Epithelial cell of esophagus (primary cell): ENCODE results near the gene TTC21A.

Experiments
- DNase-seq: peaks from one replicate; pipeline ENCODE4 v3.0.0; 2010; ENCODE audit warnings: low read depth
- H3K4me3 ChIP-seq: 2 replicates; pipeline ENCODE4 v1.5.1; 2011; ENCODE audit warnings: mild to moderate bottlenecking, low read length, control low read depth
- CTCF ChIP-seq: IDR thresholded peaks from 2 replicates; pipeline ENCODE4 v1.5.1; 2011; ENCODE audit warnings: low read depth, mild to moderate bottlenecking, low read length, control low read depth, inconsistent platforms; ENCODE audit not compliant: insufficient read depth; ENCODE audit errors: missing control alignments

Gene TTC21A

GRCh38 chr3:39067286-39067685, 40.2 kb upstream of the TTC21A start:
- DNase-seq: peak; percentile 84
- no peak overlapping the region for H3K4me3 ChIP-seq
- TF ChIP-seq CTCF: no peak

GRCh38 chr3:39068556-39068955, 38.9 kb upstream of the TTC21A start:
- no peak overlapping the region for H3K4me3 ChIP-seq
- DNase-seq: no peak
- TF ChIP-seq CTCF: no peak

DNA sequence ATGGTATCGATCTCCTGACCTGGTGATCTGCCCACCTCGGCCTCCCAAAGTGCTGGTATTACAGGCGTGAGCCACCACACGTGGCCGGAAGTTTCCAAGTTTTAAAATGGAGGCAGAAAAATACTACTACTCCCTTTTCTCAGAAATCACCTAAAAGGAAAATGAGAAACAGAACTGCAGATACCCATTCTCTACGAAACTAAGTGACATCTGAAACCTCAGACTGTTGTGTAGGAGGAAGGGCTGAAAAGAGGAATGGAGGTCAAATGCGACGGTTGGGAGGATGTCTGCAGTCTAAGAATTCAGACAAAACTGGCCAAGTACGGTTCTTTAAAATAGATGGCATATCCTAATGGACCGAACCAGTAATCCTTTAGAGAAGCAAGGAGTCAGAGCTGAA, 31.6 kb upstream of the TTC21A start:
- TF ChIP-seq CTCF: no peak
- DNase-seq: no peak
- H3K4me3 ChIP-seq: no peak overlapping the region

DNA sequence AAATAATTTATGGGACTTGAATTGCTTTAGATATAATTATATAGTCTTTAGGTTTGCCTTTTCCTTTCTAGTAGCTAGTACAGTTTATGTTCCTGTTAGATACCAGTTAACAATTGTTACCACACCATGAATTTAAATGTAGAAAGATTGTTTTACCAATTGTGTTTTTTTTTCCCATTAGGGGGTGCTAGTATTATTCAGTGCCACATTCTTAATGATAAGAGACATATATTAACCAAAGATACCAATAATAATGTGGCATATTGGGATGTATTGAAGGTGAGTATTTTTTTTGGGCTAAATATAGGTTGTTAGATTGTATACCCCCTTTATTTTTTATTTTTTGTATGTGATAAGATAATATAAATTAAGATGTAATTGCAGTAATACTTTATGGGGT, 27.9 kb upstream of the TTC21A start:
- no peak for TF ChIP-seq CTCF
- DNase-seq: no peak
- no peak overlapping the region for H3K4me3 ChIP-seq

DNA sequence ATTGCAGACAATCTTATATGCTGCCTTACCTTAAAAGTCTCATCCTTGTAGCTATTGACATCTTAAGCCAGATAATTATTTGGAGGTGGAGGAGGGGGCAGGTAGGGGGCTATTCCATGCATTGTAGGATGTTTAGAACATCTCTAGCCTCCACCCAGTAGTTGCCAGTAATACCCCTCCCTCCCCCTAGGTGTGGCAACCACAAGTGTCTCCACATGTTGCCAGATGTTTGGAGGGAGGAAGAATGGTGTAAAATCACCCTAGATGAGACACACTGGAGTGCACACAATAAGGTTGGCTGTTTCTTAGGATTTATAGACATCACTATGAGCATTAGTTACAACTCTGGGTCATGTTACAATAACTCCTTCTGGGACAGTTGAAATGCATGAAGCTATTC, 27.5 kb upstream of the TTC21A start:
- no peak for DNase-seq
- no peak for TF ChIP-seq CTCF
- no peak overlapping the region for H3K4me3 ChIP-seq

- DNase-seq: no peak
- no peak overlapping the region for H3K4me3 ChIP-seq
- no peak for TF ChIP-seq CTCF
These were observed 24.7 kb upstream of the TTC21A start for GRCh38 chr3:39082666-39083313.

DNA sequence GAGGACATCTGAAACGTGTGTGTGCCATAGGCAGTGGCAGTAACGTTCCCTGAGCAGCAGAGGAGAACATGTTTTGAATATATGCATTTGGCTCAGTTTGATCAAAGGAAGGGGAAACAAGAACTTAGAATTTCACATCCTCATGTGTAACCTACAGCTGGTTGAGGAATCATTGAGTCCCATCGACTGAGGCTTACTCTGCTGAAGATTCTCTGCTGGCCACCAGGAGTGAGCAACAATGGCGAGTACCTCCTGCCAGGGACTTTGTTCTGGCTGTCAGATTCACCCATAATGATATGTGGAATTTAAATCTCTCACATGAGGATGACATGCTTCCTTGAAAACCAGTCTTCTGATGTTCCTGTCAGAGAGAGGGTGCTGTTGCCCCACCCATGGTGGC, 21.3 kb upstream of the TTC21A start:
- no peak for DNase-seq
- no peak for TF ChIP-seq CTCF
- H3K4me3 ChIP-seq: no peak overlapping the region
